SW480 (cell line): Measurements from ENCODE around the gene CCL4.

Source experiments
- DNase-seq: peaks from one replicate; pipeline ENCODE4 v3.0.0-alpha.2; 2016; ENCODE audit warnings: low spot score

Gene CCL4

DNA sequence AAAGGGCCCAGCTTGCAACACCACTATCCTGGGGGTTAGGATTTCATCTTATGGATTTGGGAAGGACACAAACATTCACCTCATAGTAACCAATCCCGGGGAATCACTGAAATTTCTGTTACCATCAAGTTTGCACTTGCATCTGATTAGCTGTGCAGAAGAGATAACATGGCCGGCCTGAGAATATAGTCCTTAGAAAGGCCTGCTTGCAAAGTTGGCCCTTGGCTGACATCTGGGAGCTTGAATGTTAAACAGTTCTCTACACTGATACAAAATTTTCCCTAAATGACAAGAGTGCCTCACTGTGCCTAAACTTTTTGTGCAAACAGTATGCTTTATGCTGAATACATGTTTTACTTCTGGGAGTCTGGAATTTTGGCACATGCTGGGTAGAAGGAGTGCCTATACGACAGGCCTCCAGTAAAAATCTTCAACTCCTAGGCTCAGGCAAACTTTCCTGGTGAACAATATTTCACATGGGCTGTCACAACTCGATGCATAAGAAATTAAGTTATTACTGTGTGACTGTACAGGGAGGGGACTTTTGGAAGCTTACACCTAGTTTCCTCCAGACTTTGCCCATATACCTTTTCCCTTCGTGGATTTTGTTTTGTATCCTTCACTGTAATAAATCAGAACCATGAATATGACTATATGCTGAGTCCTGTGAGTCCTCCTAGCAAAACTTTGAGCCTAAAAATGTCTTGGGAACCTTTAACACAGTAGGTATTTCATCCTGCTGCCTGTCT lies 41.5 kb downstream of the CCL4 start:
- DNase-seq = no peak

DNA sequence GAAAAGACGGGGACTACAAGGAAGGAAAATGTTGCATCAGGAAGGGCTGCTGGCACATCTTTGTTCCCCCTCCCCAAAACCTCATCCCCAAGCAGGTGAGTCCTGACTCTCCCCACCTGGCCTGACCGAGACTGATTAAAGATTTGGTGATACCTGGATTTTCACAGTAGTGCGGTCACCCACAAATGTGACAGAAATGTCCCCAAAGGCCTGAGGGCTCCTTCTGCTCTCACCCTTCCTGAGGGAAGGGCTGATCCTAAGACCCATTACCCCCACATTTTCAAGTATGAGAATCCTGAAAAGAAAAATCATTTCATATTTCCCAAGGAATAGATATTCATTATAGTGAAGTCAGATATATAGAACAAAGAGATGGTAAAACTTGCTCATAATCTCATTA lies 44.0 kb downstream of the CCL4 start:
- no peak for DNase-seq

DNA sequence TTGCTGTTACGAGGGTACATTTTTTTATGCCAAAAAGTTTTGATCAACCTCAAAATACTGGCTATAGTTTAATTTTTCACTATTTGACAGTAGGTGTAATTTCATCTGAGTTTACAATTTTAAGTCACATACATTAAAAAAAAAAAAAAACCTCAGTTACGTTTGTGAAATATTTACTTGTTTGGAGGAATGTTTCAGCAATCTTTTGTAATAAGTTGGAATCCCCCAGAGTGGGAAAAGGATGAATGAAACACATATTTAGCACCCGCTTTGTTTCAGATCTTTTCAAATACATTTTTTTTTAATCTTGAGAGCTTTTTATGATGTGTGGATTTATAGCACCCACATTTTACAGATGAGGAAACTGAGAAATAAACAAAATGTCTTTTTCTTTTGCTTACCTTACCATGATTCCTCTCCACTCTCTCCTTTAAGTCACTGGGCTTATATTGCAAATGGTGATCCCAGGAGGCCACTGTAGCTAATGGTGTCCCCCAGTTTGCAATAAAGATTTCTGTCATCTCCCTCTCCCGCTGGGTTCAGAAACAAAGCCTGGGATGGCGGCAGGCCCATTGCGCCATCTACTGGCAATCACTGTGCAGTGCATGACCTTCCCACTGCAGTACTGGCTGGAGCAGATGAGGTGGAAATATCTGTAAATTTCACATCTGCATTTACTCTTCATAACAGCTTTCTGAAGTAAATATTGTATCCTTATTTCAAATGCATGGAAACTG lies 45.1 kb downstream of the CCL4 start:
- DNase-seq = peak; percentile 54

DNA sequence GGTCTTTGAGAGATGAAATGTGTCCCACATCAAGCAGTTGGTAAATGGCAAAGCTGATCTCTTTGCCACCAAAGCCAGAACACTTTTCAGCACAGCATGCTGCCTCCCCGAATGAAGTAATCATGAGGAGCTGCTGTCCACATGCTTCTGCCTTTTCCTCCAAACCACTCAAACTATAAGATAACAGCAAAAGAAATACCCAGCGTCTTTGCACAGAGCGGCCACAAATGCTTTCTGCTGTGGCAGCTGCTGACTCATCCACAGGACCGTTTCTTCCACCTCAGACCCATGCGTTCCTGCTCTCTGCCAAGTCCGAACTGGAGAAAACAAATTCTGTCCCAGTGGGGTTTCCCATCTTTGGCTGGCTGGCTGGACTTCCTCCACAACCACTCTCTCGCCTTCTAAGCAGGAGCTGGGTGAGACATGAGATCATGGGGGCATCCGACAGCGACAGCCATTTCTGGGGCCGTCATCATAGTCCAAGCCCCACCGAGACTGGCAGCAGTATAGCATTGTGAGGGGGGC lies 45.7 kb downstream of the CCL4 start:
- DNase-seq = no peak

DNA sequence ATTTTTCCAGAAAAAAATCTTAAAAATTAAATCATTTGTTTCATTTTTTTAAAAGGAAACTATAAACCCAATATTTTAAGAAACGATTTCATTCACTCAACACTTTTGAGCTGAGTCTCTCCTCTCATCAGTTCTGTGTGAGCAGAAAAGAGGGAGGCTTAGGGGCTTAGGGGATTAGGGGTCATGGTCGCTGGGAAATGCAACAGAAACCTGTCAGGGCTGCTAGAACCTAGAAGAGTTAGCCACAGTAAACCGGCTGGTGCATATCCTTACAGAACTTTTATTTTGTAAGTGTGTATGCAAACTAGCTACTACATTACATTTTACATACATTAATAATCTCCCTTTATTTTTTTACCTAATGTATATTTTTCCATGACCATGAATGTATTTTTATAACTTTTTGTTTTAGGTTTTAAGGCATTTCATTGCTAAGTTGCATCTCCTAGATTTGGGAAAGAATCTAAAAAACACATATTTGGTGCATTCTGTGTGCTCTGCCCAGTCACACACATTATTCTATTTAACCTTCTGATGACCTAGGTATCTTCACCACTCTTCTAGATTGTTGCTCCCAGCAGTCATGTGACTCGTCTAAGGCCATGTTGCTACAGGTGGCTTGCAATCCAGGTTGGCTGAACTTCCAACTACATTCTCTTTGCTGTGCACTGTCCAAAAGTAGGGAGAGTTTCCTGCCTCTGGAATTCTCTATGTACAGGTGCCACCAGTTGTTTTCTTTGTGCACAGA lies 48.4 kb downstream of the CCL4 start:
- no peak for DNase-seq

DNA sequence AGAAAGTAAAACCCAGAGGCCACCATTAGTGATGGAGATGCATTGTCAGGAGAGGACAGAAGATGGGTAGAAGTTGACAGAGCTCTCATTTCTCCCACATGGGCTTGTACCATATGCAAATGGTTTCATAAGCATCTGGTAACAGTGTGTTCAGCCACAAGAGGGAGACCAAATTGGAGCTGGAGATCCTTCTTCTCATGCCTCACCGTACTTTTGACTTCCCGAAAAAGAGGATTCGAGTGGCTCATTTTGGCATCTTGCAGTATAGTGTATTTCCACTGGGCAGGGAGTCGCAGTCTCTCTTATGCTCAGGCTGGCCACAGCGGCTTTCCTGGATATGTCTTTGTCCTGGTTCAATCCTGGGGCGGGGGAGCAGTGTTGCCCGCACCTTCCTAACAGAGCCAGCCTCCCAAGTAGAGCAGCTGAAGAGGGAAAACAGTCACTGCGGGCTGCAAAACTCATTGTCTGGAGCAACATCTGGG lies 49.1 kb downstream of the CCL4 start:
- DNase-seq = no peak

DNA sequence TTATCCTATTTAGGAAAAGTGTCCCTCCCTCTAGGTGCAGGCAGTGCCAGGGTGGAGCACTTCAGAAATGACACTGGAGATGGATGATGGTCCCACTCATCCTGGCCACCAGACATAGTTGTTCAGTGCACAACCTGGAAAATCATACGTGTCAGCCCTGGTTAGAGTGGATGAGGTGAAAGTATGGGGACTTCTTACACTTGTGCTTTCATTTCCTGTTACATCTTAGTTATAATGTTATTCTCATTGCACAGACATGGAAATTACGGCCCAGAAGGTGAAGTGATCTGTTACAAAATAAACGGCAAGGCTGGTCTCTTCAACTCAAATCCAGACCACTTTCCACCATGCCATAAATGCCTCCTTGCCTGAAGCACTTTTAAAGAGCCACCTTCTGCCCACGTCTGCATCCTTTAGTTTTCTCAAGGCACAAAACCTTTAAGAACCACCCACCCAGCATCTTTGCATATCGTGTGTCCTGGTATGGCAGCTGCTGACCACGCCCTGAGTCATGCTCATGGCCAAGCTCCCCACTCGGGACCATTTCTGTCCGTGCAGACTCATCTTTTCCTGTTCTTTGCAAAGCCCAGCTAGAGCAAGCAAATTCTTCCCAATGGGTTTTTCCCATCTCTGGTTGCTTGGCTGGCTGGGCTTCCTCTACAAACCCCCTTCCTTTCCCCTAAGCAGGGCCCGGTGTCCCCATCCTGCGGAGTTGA lies 50.4 kb downstream of the CCL4 start:
- no peak for DNase-seq
